NCI-H1417 (cell line): ENCODE results near the gene CLDND1.

Experiments
- DNase-seq, 3 experiments: peaks; one replicate each; lab custom pipeline; 2025; lab: John Stamatoyannopoulos, UW

CLDND1 gene

DNA sequence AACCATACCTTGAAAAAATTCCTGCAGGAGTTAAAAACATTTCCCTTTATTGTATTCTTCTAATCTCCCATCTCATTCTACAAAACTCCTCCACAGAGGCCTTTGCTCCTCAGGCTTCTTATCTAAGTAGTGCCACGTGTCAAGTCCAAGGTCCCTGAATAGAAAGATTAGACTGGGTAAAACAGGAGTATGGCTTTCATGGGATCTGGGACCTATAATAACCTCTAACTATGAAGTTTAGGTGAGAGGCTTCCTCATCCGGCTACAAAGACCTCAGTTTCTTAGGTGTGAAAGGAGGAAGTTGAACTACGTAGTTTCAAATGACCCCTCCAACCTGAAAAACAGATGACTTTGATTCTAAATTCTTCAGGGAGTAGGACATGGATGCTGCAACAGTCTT lies 29.1 kb upstream of the CLDND1 start:
- DNase-seq, result no peak

DNA sequence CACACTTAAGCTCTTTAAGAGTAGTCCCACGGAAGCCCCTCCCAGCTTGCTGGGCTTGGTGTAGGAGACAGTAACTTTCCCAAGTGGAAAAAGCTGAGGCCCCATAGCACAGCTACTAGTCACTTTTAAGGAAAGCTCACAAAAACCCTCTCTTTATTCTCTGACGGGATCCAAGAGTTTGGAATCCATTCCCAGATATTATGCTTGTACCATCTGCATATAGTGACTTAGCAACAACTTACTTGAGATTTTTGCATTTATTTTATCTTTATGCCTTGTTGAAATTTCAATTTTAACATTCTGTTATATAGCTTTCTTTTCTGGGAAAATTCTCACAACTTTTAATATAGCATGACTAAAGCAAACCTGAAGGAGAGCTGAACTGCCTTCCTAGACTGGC lies 28.5 kb upstream of the CLDND1 start:
- no peak for DNase-seq

DNA sequence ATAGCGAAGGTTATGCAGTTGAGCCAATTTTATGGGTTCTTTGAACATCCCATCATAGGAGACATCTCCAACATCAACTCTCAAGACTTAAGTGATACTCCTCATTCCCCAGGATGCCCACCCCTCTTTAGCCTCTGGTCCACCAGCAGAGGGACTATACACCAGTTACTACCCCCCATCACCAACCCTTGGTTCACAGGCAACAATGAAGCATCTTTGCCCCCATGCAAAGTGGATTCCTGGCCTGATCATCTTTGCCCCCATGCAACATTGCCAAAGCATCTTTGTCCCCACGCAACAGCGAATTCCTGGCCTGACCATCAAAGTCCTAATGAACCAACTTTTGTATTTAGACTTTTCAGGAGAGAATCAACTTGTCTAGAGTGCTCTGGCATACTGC lies 28.1 kb upstream of the CLDND1 start:
- DNase-seq, result no peak

DNA sequence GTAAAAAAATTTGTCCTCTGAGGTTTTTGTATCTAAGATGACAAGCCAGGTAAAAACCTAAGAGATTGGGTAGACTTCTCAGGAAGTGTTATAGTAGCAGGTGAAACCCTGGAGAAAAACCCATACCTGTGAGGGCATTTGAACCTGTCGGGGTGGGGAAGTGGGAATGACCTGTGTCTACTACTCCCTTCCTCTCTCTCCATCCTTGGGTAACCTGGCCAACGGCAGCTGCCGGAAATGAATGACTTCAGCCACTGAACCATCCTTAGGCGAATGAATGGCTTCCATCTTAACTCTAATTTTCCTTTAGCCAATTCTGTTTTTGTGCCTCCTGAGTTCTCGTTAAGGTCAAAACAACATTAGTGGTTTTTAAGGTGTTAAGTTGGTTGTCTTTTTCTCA lies 25.8 kb upstream of the CLDND1 start:
- DNase-seq, result no peak

DNA sequence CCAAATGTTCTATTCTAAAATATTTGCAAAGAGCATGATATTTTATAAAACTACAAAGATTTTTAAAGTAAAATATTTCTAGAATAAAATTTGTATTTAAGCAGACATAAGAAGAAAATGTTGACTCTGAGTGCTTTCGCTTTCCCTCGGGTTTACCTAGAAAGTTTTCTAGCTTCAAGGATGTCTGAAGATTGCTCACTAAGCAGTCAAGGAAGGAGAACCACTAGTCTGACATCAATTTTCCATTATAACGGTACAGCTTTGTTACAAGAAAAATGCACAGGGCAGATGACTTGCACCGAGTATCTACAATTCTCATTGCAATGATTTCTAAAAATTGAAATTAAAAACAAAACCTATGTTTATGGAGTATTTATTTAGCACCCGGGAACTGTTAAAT lies 23.2 kb upstream of the CLDND1 start:
- no peak for DNase-seq

DNA sequence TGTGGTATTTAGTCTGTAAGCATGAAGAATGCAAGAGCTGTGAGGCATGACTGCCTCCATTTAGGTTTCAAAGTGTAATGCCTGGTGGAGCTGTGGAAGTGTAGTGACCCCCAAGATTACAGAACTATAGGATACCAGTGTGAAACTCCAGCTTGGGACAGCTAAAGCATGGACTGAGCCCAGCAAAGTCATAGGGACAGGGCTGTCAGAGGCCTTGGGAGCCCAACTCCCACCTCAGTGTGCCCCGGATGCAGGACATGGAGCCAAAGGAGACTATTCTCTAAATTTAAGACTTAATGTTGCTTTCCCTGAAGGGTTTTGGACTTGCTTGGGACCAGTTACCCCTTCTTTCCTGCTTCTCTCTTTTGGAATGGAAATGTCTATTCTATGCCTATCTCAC lies 19.9 kb upstream of the CLDND1 start:
- no peak for DNase-seq

DNA sequence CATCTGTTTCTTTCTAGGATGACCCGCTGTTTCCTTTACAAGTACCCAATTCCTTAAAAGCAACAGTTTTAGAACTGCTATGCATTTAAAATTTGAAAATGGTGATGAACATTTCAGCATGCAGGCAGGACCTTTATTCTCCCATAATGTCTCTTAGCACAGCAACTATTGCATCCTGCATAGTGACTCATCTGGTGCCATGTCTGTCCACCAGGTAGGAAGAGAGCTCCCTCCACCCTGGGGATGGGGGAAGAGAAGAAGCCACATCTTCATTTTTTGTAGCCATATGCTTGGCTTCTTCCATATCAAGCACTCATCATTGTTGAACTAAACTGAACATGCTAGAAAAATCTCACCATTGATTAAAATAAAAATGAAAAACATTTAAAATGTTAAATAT lies 19.0 kb upstream of the CLDND1 start:
- DNase-seq, result no peak

DNA sequence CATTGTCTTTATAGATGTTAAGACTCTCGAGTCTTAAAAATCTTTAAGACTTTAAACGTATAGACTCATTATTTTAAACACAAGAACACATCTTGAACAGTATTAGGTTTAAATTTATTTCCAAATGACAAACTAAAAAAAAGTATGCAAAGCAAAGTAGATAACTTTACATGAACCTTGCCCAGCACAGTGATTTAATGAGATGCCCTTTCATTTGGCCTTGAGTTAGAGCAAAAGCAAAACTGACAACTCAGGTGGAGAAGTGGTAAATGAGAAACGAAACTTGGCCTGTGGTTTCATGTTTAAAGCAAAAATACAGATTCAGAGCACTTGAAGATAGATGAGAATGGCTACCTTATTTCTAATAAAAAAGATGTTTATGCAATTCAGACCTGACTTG lies 17.6 kb upstream of the CLDND1 start:
- no peak for DNase-seq

DNA sequence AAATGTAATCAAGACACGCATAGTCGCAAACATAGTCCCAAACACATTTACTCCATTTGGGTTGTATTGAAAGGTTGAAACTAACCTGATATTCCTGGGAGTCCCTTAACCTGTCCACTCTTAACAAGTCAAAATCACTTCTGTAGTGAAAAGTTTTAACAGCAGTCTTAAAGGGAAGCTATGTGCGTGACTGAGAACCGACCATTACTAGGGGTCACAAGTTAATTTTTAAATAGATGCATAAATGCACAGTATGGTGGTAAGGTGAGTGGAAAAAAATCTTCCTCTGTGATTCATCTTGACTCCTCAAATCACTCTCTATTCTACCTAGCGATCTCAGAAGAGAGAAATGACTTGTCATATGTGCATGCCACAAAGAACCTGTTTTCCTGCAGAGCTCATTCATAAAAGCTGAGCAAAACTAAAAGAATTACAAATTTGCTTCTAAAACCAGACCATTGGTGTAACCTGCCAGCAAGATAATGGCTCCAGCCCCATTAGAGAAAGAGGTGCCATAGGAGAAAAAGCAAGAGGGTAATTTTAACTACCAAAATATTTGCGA lies 13.8 kb upstream of the CLDND1 start:
- no peak for DNase-seq

DNA sequence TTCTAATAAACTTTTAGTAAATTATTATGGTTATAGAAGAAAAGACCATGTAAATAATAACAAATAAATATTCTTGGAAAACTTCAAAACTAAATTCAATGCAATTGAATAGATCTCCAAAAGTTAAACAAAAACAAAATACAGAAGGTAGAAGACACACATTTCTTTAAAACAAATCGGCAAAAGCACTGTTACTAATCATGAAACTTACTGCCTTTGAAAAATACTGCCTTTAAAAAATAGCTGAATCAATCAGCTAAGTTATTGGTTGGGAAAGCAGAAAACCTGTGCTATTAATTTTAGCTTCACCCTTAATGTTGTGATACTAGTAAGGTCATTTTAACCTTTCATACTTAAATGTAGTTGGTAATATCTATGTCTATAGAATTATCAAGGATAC lies 12.0 kb upstream of the CLDND1 start:
- DNase-seq, result no peak

DNA sequence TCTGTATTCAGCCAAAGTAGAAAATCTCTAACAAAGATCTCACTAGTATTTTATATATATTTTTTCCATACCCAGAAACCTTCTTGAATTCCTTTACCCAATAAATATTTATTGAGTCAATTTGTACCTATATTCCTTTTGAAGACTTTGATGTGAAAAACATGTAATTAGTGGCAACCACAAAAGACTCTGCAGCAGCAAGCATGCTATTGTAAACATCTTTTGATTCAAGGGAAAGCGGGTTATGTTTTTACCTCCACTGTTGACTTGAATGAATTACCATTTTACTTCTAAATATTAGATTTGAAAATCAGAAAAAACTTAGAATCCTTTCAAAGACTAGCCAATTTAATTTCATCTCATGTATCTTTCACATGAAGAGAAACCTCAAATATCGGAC lies 11.5 kb upstream of the CLDND1 start:
- DNase-seq, result no peak

DNA sequence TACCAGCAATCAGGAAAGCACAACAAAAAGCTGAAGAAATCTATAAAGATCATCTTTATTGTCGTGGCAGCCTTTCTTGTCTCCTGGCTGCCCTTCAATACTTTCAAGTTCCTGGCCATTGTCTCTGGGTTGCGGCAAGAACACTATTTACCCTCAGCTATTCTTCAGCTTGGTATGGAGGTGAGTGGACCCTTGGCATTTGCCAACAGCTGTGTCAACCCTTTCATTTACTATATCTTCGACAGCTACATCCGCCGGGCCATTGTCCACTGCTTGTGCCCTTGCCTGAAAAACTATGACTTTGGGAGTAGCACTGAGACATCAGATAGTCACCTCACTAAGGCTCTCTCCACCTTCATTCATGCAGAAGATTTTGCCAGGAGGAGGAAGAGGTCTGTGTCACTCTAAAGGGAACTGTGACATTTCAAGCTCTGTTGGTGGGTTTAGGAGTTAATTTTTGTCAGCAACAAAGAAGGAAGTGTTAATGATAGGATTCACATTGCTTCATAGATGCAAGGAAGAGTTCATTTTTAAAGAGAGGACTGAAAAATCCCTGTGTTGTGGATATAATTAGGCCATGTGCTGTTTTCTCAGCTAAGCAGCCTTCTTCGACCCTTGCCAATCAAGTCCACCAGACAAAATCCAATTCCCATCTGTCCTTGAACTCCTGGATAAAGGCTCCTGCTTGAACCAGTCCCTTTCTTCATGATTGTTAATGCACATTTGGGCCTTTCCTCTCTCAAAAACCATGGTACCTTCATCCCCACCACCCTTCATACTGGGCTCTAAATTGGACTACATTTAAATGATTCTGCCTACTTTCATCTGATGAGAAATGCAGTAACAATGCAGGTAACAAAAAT lies 10.2 kb upstream of the CLDND1 start:
- DNase-seq, result no peak

DNA sequence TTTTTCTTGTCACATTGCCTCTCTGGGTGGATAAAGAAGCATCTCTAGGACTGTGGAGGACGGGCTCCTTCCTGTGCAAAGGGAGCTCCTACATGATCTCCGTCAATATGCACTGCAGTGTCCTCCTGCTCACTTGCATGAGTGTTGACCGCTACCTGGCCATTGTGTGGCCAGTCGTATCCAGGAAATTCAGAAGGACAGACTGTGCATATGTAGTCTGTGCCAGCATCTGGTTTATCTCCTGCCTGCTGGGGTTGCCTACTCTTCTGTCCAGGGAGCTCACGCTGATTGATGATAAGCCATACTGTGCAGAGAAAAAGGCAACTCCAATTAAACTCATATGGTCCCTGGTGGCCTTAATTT lies 9.6 kb upstream of the CLDND1 start:
- DNase-seq, result no peak

DNA sequence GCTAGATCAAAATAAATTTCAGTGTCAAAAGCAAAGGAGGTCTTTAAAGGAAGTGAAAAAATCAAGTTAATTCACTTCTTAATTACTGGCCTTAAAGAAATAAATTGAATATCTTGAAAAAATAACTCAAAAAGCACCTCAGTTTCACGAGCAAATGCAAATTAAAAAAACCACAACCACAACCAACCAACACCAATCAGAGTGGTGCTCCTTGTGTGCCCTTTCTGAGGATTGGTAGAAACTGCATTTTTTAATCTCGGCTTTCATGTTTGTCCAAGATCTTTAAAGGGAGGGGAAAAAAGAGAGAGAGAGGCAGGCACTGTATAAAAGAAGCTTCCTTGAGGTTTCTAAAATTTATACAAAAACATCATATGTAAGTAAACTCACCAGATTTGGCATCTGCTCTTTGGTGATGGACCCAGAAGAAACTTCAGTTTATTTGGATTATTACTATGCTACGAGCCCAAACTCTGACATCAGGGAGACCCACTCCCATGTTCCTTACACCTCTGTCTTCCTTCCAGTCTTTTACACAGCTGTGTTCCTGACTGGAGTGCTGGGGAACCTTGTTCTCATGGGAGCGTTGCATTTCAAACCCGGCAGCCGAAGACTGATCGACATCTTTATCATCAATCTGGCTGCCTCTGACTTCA lies 9.0 kb upstream of the CLDND1 start, which contains the start of gene GPR15:
Gene GPR15, plus strand, starts transcription at position 357 of the 653 bp plus-strand sequence. Its CDS starts 56 bp downstream, at position 413.
- DNase-seq, result no peak

DNA sequence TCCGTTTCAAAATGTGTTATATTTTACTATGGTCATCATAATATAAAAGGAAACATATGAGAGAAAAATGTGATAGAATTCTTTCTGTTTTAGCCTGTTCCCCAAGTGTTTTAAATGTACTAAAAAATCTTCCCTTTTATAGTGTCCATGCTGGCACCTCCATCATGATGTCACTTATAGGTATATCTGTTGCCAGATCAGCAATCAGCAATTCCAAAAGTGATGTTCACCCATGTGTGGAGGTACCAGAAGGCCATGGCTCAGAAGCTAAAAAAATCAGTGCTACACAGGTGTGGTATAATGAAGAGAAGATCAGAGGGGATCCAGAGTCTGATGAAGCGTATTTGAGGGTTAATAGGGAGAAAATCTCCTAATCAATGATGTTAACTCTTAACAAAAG lies 8.0 kb upstream of the CLDND1 start:
- DNase-seq, result no peak

DNA sequence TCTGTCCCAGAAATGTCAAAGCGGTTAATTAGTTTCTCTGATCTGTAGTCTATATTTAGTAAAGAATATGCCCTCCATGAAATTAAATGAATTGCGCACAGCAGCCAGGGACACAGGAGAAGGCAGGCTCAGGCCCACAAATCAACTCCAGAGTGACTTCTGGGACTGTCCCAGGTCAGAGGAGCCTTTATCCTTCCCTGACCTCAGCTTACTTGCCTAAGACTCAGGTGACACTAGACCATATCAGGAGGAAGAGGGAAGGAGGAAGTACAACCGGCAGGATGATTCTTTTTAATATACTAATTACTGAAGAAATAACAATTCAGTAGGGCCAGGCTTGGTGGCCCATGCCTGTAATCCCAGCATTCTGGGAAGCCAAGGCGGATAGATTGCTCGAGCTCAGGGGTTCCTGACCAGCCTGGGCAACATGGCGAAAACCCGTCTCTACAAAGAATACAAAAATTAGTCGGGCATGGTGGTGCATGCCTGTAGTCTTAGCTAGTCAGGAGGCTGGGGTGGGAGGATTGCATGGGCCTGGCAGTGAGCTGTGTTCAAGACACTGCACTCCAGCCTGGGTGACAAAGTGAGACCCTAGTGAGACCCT lies 7.3 kb upstream of the CLDND1 start:
- no peak for DNase-seq

DNA sequence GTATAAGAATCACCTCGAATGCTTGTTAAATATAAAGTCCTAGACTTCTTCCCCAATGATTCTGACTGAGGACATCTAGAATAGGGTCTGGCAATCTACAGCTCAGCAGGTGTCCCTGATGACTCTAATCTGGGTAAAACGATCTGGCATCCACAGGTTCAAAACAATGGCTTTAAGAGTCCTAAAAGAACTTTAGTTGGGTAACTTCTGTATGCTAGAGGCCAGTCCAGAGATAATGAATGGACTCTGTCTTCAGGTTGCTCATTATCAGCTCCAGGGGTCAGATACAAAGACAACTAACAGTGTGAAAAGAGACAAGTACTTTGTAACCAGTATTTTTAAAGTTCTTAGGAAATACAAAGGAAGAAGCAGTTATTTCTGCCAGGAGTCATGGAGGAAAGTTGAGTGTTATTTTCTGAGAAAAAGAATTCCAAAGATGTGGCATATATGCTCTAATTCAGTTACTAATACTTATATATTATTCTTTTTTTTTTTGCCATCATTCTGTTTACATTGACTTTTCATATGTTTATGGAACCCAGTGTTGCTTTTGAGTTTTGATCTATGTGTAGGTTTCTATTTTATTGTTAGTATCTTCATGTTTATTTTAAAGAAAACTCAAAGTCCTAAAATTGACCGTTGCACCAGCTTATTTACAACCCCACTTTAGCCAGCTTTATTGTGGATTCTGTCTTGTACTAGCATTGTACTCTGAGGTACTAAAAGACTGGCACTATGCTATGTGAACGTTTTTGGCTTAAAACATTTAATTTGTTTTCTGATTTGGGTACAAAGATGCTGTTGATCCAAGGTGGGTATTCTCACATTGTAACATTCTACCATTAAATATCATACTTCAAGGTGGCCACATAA lies 6.0 kb upstream of the CLDND1 start:
- no peak for DNase-seq

DNA sequence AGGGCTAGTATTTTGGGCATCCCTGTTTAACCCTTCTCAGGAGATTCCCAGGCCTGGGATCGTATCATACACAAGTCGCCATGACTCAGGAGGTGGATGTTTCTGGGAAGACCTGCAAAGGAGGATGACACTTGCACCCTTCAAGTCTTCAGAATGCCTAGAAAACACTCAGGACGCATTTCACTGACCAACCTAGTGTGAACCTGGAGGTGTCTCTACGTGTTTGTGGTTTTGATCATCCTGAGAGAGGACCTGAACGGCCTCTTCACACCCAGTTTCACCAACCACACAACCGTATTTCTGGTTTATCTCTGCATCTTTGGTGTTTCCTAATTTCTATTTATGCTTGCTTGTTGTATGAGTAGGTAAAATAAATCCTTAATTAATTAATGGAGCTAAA lies 2.8 kb upstream of the CLDND1 start:
- DNase-seq, result no peak

DNA sequence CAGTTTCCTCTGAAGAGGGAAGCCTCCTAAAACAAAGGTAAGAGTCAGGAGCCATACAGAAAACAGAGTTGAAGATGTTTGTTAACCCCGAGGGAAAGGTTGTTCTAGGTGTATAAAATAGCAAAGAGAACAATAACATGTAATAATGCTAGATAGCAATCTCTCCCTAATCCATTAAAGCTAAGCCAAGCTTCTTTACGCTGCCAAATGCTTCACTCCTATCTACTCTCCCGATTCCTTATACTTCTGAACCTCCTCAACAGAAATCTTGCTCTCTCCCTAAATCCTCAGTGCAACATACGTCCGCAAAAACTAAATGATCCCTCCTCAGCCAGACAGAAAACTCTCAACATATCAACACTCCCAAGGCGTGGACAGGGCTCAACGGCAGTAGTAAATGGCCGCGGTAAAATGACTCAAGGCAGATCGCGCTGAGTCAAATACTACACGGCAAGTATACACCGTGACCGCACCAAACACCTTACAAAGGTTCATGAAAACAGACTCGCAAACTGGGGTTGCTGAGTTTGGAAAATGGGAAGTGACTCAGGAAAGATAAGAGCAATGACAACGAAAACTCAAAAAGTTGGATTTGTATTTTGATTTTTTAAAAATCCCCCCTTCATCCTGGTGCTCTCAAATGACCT lies 682 bp downstream of the CLDND1 start:
- DNase-seq, result peak; percentile 53 to 72 (median 69)

DNA sequence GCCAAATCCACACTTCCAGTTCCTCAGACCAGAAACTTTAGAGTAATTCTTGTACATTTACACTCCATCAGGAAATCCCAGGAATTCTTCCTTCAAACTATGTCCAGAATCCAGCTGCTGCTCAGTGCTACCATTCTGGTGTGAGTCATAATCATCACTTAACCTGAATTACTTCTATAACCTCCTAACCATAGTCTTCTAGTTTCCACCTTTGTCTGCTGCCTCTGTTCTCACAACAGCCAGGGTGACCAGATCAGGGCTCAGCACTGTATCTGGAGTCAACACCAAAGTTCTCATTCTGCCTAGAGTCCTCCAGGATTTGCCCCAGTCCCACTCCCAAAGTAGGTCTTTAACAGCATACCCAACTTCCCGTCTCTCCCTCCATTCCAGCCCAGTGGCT lies 3.4 kb downstream of the CLDND1 start:
- DNase-seq, result no peak

DNA sequence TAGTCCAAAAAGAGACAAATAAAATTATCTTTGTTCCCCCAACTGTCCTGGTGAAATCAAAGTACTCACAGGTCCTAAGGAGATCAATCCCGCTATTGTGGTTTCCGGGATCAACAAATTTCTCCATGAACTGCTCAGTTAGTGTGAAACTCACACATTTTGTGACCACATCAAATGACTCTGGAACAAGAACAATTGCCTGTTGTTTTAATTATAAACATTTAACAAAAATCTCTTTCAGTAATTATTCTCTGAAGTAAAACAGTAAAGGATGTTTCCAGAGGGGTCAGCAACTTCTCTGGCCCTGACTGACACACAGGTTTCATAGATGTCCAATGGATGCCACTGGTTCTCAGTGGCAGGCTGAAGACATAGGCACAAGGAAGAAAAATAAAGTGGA lies 3.9 kb downstream of the CLDND1 start:
- no peak for DNase-seq
